OCI-LY1 (cell line): Measurements from ENCODE around the gene SIRT5.
A peak's percentile ranks its signal among the peaks of the same experiment; 100 is the strongest.

ENCODE experiments used
- H2AFZ ChIP-seq: fragments of 200-600 bp; sonication (generic), shearing (Covaris generic); 2 replicates; pipeline ENCODE4 v1.6.0; 2014; ENCODE audit warnings: antibody characterized with exemption, mild to moderate bottlenecking, low read length
- H3F3A ChIP-seq: fragments of 200-600 bp; sonication (generic), shearing (Covaris generic); 2 replicates; pipeline ENCODE4 v1.6.0; 2014; ENCODE audit warnings: mild to moderate bottlenecking, antibody characterized with exemption, low read length, moderate library complexity; ENCODE audit not compliant: insufficient read depth
- H3K27ac ChIP-seq: fragments of 200-600 bp; sonication (generic); 2 replicates; pipeline ENCODE4 v1.5.1; 2014; ENCODE audit warnings: low read length, mixed run types, mild to moderate bottlenecking, low read depth; ENCODE audit not compliant: poor library complexity, severe bottlenecking
- H3K27me3 ChIP-seq: fragments of 200-600 bp; sonication (generic); 2 replicates; pipeline ENCODE4 v1.6.0; 2014; ENCODE audit warnings: antibody characterized with exemption, mild to moderate bottlenecking, low read length, moderate library complexity; ENCODE audit not compliant: insufficient read depth
- H3K36me3 ChIP-seq: fragments of 200-600 bp; sonication (generic); 2 replicates; pipeline ENCODE4 v1.6.1; 2014; ENCODE audit warnings: mild to moderate bottlenecking, antibody characterized with exemption, low read length, moderate library complexity, mixed read lengths; ENCODE audit not compliant: insufficient read depth
- H3K4me1 ChIP-seq: fragments of 200-600 bp; sonication (generic); 2 replicates; pipeline ENCODE4 v1.5.1; 2014; ENCODE audit warnings: mild to moderate bottlenecking, low read length, moderate library complexity; ENCODE audit not compliant: insufficient read depth, severe bottlenecking
- H3K4me2 ChIP-seq: fragments of 200-600 bp; sonication (generic), shearing (Covaris generic); 2 replicates; pipeline ENCODE4 v1.6.1; 2014; ENCODE audit warnings: low read length
- H3K4me3 ChIP-seq: fragments of 200-600 bp; sonication (generic); 2 replicates; pipeline ENCODE4 v1.5.1; 2014; ENCODE audit warnings: low read length, low read depth, mild to moderate bottlenecking, mixed read lengths; ENCODE audit not compliant: poor library complexity, severe bottlenecking
- H3K79me2 ChIP-seq: fragments of 200-600 bp; shearing (Covaris generic); 2 replicates; pipeline ENCODE4 v1.6.1; 2016; ENCODE audit warnings: mixed run types, low read length, mixed read lengths; ENCODE audit not compliant: insufficient read depth
- H3K9ac ChIP-seq: fragments of 200-600 bp; sonication (generic), shearing (Covaris generic); 2 replicates; pipeline ENCODE4 v1.6.1; 2014; ENCODE audit warnings: mild to moderate bottlenecking, low read length, mixed read lengths
- H3K9me2 ChIP-seq: fragments of 200-600 bp; sonication (generic), shearing (Covaris generic); 2 replicates; pipeline ENCODE4 v1.6.1; 2014; ENCODE audit warnings: low read depth, mild to moderate bottlenecking, low read length, mixed read lengths
- H3K9me3 ChIP-seq: fragments of 200-600 bp; shearing (Covaris generic); 2 replicates; pipeline ENCODE4 v1.6.1; 2014; ENCODE audit warnings: low read length, mixed read lengths
- H4K20me1 ChIP-seq: fragments of 200-600 bp; sonication (generic), shearing (Covaris generic); 2 replicates; pipeline ENCODE4 v1.6.0; 2016; ENCODE audit warnings: mild to moderate bottlenecking, low read length; ENCODE audit not compliant: insufficient read depth
- EZH2 ChIP-seq: fragments of 200-600 bp; sonication (generic), shearing (Covaris generic); IDR thresholded peaks from 2 replicates; pipeline ENCODE4 v1.8.0; 2017; ENCODE audit warnings: borderline replicate concordance, mixed run types, mild to moderate bottlenecking, antibody characterized with exemption, low read length, moderate library complexity, mixed read lengths
- TF ChIP-seq, protein P1 (sequence below): fragments of 200-600 bp; sonication (generic), shearing (Covaris generic); IDR thresholded peaks from 2 replicates; pipeline ENCODE4 v1.5.1; 2017; ENCODE audit warnings: mild to moderate bottlenecking, antibody characterized with exemption, low read length, moderate library complexity, mixed read lengths

The SIRT5 gene

GRCh38 chr6:13605634-13606033 lies 31.2 kb downstream of the SIRT5 start:
- H4K20me1 ChIP-seq = no peaks in the 10 kb centered on the region
- H2AFZ ChIP-seq = no peak overlapping the region
- no peak overlapping the region for H3K9ac ChIP-seq
- H3K4me3 ChIP-seq = no peak overlapping the region
- H3K36me3 ChIP-seq = peaks cover 28% of the 10 kb centered on the region
- no peaks in the 10 kb centered on the region for H3K27me3 ChIP-seq
- no peaks in the 10 kb centered on the region for H3K9me2 ChIP-seq
- no peak for TF ChIP-seq EZH2
- TF ChIP-seq, protein P1, sequence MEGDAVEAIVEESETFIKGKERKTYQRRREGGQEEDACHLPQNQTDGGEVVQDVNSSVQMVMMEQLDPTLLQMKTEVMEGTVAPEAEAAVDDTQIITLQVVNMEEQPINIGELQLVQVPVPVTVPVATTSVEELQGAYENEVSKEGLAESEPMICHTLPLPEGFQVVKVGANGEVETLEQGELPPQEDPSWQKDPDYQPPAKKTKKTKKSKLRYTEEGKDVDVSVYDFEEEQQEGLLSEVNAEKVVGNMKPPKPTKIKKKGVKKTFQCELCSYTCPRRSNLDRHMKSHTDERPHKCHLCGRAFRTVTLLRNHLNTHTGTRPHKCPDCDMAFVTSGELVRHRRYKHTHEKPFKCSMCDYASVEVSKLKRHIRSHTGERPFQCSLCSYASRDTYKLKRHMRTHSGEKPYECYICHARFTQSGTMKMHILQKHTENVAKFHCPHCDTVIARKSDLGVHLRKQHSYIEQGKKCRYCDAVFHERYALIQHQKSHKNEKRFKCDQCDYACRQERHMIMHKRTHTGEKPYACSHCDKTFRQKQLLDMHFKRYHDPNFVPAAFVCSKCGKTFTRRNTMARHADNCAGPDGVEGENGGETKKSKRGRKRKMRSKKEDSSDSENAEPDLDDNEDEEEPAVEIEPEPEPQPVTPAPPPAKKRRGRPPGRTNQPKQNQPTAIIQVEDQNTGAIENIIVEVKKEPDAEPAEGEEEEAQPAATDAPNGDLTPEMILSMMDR = no peak
- no peaks in the 10 kb centered on the region for H3K79me2 ChIP-seq
- no peak overlapping the region for H3K4me2 ChIP-seq
- no peaks in the 10 kb centered on the region for H3F3A ChIP-seq
- H3K27ac ChIP-seq = no peak overlapping the region
- H3K4me1 ChIP-seq = peaks cover 2% of the 10 kb centered on the region
- H3K9me3 ChIP-seq = peaks cover 3% of the 10 kb centered on the region; the same call in 1 of the 2 replicates

GRCh38 chr6:13611715-13612114 lies 37.3 kb downstream of the SIRT5 start:
- no peak for TF ChIP-seq EZH2
- TF ChIP-seq, protein P1 = no peak
- H3K27ac ChIP-seq = peak overlapping the region; percentile 80
- 0 out of 2 replicates have a peak overlapping the region, but pooled peaks have one; percentile 24 for H2AFZ ChIP-seq
- H3K9me3 ChIP-seq = no peaks in the 10 kb centered on the region
- no peaks in the 10 kb centered on the region for H4K20me1 ChIP-seq
- H3K9ac ChIP-seq = peak overlapping the region; percentile 44; the same call in 1 of the 2 replicates
- H3K9me2 ChIP-seq = no peaks in the 10 kb centered on the region
- H3K4me1 ChIP-seq = peaks cover 48% of the 10 kb centered on the region
- peak overlapping the region; percentile 56 for H3K4me2 ChIP-seq
- H3K4me3 ChIP-seq = peak overlapping the region; percentile 19
- peaks cover 6% of the 10 kb centered on the region; the same call in 1 of the 2 replicates for H3F3A ChIP-seq
- H3K79me2 ChIP-seq = peaks cover 13% of the 10 kb centered on the region
- H3K27me3 ChIP-seq = no peaks in the 10 kb centered on the region
- peaks cover 4% of the 10 kb centered on the region; the same call in 1 of the 2 replicates for H3K36me3 ChIP-seq

GRCh38 chr6:13613029-13613594 lies 38.7 kb downstream of the SIRT5 start:
- Histone ChIP-seq H3K4me2 (peak overlapping the region; percentile 95), H3K4me1 (peaks cover 57% of the 10 kb centered on the region), H3K27ac (peak overlapping the region; percentile 80), H3K9me3 (no peaks in the 10 kb centered on the region), H3K27me3 (no peaks in the 10 kb centered on the region), H3K9me2 (no peaks in the 10 kb centered on the region), H3K9ac (peak overlapping the region; percentile 81; the same call in 1 of the 2 replicates), H3K4me3 (peak overlapping the region; percentile 95), H3K79me2 (peaks cover 16% of the 10 kb centered on the region), H3K36me3 (peaks cover 16% of the 10 kb centered on the region), H3F3A (peaks cover 8% of the 10 kb centered on the region; the same call in 1 of the 2 replicates), H2AFZ (no peak overlapping the region), H4K20me1 (no peaks in the 10 kb centered on the region)
- no peak for TF ChIP-seq EZH2
- TF ChIP-seq, protein P1 = no peak
